HEK293 (cell line): Measurements from ENCODE around the gene EARS2.
"Not testable (repeated sequence)": the region's sequence is repeated elsewhere in the genome, so short reads cannot be mapped to it uniquely, and the experiment has no call there.

Source experiments
- CTCF ChIA-PET: fragments of 350-600 bp; formaldehyde crosslinking; extraction: SDS; loops from one replicate; lab custom pipeline; 2021; ENCODE audit warnings: antibody characterized with exemption; lab: Yijun Ruan, JAX
- POLR2A ChIA-PET: fragments of 300-600 bp; formaldehyde crosslinking; extraction: SDS; loops from one replicate; lab custom pipeline; 2020; ENCODE audit warnings: antibody characterized with exemption, inconsistent platforms; lab: Yijun Ruan, JAX
- H3K27ac ChIP-seq: fragments of 200-500 bp; sonication (Bioruptor generic); 2 replicates; pipeline ENCODE4 v1.5.1; 2014; ENCODE audit warnings: low read depth, low read length, control low read depth, inconsistent platforms; ENCODE audit errors: extremely low read depth
- H3K36me3 ChIP-seq, 2 experiments: fragments of 200-500 bp in 1 of 2; sonication (Bioruptor generic) in 1 of 2; 1 replicate in 1 of 2; 2 replicates in 1 of 2; pipeline ENCODE4 v1.5.1; 2014 to 2017; ENCODE audit warnings: inconsistent platforms in 2 of 2, low read length in 2 of 2; ENCODE audit not compliant: control insufficient read depth in 2 of 2, insufficient read depth in 1 of 2
- H3K4me1 ChIP-seq: fragments of 200-500 bp; sonication (Bioruptor generic); 2 replicates; pipeline ENCODE4 v1.5.1; 2014; ENCODE audit warnings: mild to moderate bottlenecking, low read length, inconsistent platforms; ENCODE audit not compliant: control insufficient read depth, insufficient read depth
- H3K4me3 ChIP-seq: 2 replicates; pipeline ENCODE4 v1.5.1; 2011; ENCODE audit warnings: low read depth, mild to moderate bottlenecking, control low read depth, low read length, moderate library complexity
- H3K9me3 ChIP-seq: fragments of 200-500 bp; sonication (Bioruptor generic); 2 replicates; pipeline ENCODE4 v1.5.1; 2014; ENCODE audit warnings: low read depth, low read length, inconsistent platforms; ENCODE audit not compliant: control insufficient read depth, insufficient read depth
- ZFP3 ChIP-seq: fragments of 450-650 bp; formaldehyde crosslinking; IDR thresholded peaks from 2 replicates; pipeline ENCODE4 v1.5.1; 2016; ENCODE audit warnings: low read depth, missing biosample characterization, missing genetic modification characterization
- ZFP37 ChIP-seq: fragments of 450-650 bp; formaldehyde crosslinking; IDR thresholded peaks from 2 replicates; pipeline ENCODE4 v1.5.1; 2016; ENCODE audit warnings: missing biosample characterization, missing genetic modification characterization
- ZNF16 ChIP-seq: fragments of 450-650 bp; formaldehyde crosslinking; IDR thresholded peaks from 2 replicates; pipeline ENCODE4 v1.5.1; 2016; ENCODE audit warnings: low read depth, missing biosample characterization, missing genetic modification characterization
- ZNF335 ChIP-seq: fragments of 450-650 bp; formaldehyde crosslinking; conservative IDR thresholded peaks from 2 replicates; pipeline ENCODE4 v1.5.1; 2016; ENCODE audit warnings: missing biosample characterization, missing genetic modification characterization
- ZNF366 ChIP-seq: fragments of 450-650 bp; formaldehyde crosslinking; conservative IDR thresholded peaks from 2 replicates; pipeline ENCODE4 v1.5.1; 2016; ENCODE audit warnings: missing biosample characterization, missing genetic modification characterization
- ZNF600 ChIP-seq: fragments of 450-650 bp; formaldehyde crosslinking; IDR thresholded peaks from 2 replicates; pipeline ENCODE4 v1.5.1; 2016; ENCODE audit warnings: missing biosample characterization, missing genetic modification characterization
- ZNF624 ChIP-seq: fragments of 450-650 bp; formaldehyde crosslinking; IDR thresholded peaks from 2 replicates; pipeline ENCODE4 v1.5.1; 2017; ENCODE audit warnings: missing biosample characterization, missing genetic modification characterization
- ZNF626 ChIP-seq: fragments of 450-650 bp; sonication (Bioruptor Pico); formaldehyde crosslinking; IDR thresholded peaks from 2 replicates; pipeline ENCODE4 v1.5.1; 2018; ENCODE audit warnings: missing biosample characterization, missing genetic modification characterization, inconsistent platforms
- ZNF843 ChIP-seq: fragments of 450-650 bp; formaldehyde crosslinking; IDR thresholded peaks from 2 replicates; pipeline ENCODE4 v1.5.1; 2016; ENCODE audit warnings: missing biosample characterization, missing genetic modification characterization
- ZSCAN30 ChIP-seq: fragments of 450-650 bp; IDR thresholded peaks from 2 replicates; pipeline ENCODE4 v1.5.1; 2018; ENCODE audit warnings: missing biosample characterization, mild to moderate bottlenecking, missing genetic modification characterization, moderate library complexity
- TF ChIP-seq, protein P1 (sequence below): fragments of 450-650 bp; formaldehyde crosslinking; IDR thresholded peaks from 2 replicates; pipeline ENCODE4 v1.5.1; 2016; ENCODE audit warnings: missing biosample characterization, missing genetic modification characterization
- TF ChIP-seq, protein P2 (sequence below): fragments of 450-650 bp; formaldehyde crosslinking; IDR thresholded peaks from 2 replicates; pipeline ENCODE4 v1.5.1; 2016; ENCODE audit warnings: missing biosample characterization, missing genetic modification characterization
- TF ChIP-seq, protein P3 (sequence below): fragments of 450-650 bp; formaldehyde crosslinking; conservative IDR thresholded peaks from 2 replicates; pipeline ENCODE4 v1.5.1; 2016; ENCODE audit warnings: low read depth, missing biosample characterization, missing genetic modification characterization

Gene EARS2

DNA sequence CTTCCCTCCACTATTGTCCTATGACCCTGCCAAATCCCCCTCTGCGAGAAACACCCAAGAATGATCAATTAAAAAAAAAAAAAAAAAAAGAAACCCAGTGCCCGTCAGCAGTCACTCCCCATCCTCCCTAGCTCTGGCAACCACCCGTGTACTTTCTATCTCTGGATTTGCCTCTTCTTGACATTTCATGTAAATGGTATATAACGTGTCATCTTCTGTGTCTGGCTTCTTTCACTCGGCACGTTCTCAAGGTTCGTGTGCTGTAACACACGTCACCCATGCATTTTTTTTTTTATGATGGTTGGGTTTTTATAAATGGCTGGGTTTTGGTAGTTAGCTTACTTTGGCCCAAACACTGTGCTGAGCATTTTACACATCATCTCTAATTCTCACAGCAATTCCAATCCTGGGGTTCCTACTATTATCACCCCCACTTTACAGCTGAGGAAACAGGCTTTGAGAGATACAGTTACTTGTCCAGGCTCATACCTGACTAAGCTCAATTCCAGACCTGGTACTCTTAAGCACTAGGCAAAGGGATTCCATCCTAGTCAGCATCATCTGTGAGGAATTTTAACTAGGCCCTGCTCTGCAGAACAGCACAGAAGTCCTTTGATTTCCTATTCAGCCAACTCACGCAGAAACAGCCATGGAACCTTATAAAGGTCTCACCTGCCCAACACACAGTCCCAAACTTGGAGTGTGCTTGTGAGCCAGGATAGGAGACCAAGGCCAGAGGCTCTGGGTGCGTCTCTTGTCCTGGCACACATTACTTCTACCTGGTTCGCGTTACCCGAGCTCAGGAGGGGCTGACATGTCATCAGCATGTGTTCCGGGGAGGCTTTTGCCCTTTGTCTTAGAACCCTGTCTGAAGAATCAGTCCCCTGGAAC, 27.3 kb upstream of the EARS2 start:
- Histone ChIP-seq H3K9me3 (no peaks in the 10 kb centered on the region), H3K4me3 (no peak overlapping the region), H3K36me3 (peaks cover 39 to 81% of the 10 kb centered on the region in 2 experiments; a peak in 2 of 3 replicates), H3K27ac (no peak overlapping the region), H3K4me1 (no peaks in the 10 kb centered on the region)
- POLR2A ChIA-PET = interaction anchor here (1.0 kb wide), 1 partner anchor 10 kb away, joined by 4 read pairs; no protein-coding TSS in a partner anchor
- CTCF ChIA-PET = interaction anchor here (1.6 kb wide), 1 partner anchor 13 kb away, joined by 6 read pairs; no protein-coding TSS in a partner anchor
- TF ChIP-seq, protein P1, sequence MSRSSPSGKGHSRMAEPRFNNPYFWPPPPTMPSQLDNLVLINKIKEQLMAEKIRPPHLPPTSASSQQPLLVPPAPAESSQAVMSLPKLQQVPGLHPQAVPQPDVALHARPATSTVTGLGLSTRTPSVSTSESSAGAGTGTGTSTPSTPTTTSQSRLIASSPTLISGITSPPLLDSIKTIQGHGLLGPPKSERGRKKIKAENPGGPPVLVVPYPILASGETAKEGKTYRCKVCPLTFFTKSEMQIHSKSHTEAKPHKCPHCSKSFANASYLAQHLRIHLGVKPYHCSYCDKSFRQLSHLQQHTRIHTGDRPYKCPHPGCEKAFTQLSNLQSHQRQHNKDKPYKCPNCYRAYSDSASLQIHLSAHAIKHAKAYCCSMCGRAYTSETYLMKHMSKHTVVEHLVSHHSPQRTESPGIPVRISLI (tag by site-specific recombination) = peak; percentile 89; the same call in 1 of the 2 replicates
- no peak for TF ChIP-seq ZNF626 (tag by site-specific recombination)

GRCh38 chr16:23583271-23583670, 26.1 kb upstream of the EARS2 start:
- H3K4me3 ChIP-seq, CTCF ChIA-PET, H3K27ac ChIP-seq, POLR2A ChIA-PET, H3K9me3 ChIP-seq, H3K4me1 ChIP-seq: not testable (repeated sequence)
- H3K36me3 ChIP-seq = peaks cover 28 to 81% of the 10 kb centered on the region in 2 experiments; a peak in 2 of 3 replicates

- no peaks in the 10 kb centered on the region for H3K4me1 ChIP-seq
- no peak overlapping the region for H3K27ac ChIP-seq
- peaks cover 23 to 74% of the 10 kb centered on the region in 2 experiments; a peak in 2 of 3 replicates for H3K36me3 ChIP-seq
- CTCF ChIA-PET = interaction anchor here (1.1 to 1.5 kb wide), 2 partner anchors 10 to 15 kb away, joined by 3 to 8 read pairs; partner anchors contain the start of gene NDUFAB1
- no peaks in the 10 kb centered on the region for H3K9me3 ChIP-seq
- no peak for TF ChIP-seq ZNF335
- TF ChIP-seq, protein P2, sequence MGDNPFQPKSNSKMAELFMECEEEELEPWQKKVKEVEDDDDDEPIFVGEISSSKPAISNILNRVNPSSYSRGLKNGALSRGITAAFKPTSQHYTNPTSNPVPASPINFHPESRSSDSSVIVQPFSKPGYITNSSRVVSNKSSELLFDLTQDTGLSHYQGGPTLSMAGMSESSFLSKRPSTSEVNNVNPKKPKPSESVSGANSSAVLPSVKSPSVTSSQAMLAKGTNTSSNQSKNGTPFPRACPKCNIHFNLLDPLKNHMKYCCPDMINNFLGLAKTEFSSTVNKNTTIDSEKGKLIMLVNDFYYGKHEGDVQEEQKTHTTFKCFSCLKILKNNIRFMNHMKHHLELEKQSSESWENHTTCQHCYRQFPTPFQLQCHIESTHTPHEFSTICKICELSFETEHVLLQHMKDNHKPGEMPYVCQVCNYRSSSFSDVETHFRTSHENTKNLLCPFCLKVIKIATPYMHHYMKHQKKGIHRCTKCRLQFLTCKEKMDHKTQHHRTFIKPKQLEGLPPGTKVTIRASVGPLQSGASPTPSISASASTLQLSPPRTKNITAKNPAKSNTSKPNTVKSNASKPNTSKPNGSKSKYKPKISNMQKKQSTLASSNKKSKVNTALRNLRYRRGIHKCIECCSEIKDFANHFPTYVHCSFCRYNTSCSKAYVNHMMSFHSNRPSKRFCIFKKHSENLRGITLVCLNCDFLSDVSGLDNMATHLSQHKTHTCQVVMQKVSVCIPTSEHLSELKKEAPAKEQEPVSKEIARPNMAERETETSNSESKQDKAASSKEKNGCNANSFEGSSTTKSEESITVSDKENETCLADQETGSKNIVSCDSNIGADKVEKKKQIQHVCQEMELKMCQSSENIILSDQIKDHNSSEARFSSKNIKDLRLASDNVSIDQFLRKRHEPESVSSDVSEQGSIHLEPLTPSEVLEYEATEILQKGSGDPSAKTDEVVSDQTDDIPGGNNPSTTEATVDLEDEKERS (tag by site-specific recombination) = no peak
- TF ChIP-seq ZNF366 (tag by site-specific recombination) = no peak
- no peak for TF ChIP-seq ZNF843
- no peak for TF ChIP-seq ZFP37 (tag by site-specific recombination)
- no peak for TF ChIP-seq ZNF600 (tag by site-specific recombination)
- no peak for TF ChIP-seq ZSCAN30 (tag by site-specific recombination)
- TF ChIP-seq ZFP3 (tag by site-specific recombination) = no peak
- no peak for TF ChIP-seq ZNF624
- TF ChIP-seq, protein P3, sequence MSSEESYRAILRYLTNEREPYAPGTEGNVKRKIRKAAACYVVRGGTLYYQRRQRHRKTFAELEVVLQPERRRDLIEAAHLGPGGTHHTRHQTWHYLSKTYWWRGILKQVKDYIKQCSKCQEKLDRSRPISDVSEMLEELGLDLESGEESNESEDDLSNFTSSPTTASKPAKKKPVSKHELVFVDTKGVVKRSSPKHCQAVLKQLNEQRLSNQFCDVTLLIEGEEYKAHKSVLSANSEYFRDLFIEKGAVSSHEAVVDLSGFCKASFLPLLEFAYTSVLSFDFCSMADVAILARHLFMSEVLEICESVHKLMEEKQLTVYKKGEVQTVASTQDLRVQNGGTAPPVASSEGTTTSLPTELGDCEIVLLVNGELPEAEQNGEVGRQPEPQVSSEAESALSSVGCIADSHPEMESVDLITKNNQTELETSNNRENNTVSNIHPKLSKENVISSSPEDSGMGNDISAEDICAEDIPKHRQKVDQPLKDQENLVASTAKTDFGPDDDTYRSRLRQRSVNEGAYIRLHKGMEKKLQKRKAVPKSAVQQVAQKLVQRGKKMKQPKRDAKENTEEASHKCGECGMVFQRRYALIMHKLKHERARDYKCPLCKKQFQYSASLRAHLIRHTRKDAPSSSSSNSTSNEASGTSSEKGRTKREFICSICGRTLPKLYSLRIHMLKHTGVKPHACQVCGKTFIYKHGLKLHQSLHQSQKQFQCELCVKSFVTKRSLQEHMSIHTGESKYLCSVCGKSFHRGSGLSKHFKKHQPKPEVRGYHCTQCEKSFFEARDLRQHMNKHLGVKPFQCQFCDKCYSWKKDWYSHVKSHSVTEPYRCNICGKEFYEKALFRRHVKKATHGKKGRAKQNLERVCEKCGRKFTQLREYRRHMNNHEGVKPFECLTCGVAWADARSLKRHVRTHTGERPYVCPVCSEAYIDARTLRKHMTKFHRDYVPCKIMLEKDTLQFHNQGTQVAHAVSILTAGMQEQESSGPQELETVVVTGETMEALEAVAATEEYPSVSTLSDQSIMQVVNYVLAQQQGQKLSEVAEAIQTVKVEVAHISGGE = no peak
- no peak for TF ChIP-seq ZNF16 (tag by site-specific recombination)
- TF ChIP-seq, all 188 proteins: peak for 0
- POLR2A ChIA-PET = interaction anchor here (0.6 to 1.5 kb wide), 2 partner anchors 15 to 294 kb away, joined by 3 to 5 read pairs; no protein-coding TSS in a partner anchor
- no peak overlapping the region for H3K4me3 ChIP-seq
Measured at GRCh38 chr16:23581764-23582163, 24.6 kb upstream of the EARS2 start.
